GM10266 (cell line): ENCODE measurements around the gene DHX8.

Experiments
- DNase-seq: peaks from one replicate; pipeline ENCODE4 v3.0.0; 2012; ENCODE audit errors: extremely low spot score
- TF ChIP-seq, protein P1 (sequence below): IDR thresholded peaks from 2 replicates; pipeline ENCODE4 v1.5.1; 2012; ENCODE audit warnings: mild to moderate bottlenecking, low read depth; ENCODE audit not compliant: control insufficient read depth, insufficient read depth; ENCODE audit errors: missing control alignments

Gene DHX8

DNA sequence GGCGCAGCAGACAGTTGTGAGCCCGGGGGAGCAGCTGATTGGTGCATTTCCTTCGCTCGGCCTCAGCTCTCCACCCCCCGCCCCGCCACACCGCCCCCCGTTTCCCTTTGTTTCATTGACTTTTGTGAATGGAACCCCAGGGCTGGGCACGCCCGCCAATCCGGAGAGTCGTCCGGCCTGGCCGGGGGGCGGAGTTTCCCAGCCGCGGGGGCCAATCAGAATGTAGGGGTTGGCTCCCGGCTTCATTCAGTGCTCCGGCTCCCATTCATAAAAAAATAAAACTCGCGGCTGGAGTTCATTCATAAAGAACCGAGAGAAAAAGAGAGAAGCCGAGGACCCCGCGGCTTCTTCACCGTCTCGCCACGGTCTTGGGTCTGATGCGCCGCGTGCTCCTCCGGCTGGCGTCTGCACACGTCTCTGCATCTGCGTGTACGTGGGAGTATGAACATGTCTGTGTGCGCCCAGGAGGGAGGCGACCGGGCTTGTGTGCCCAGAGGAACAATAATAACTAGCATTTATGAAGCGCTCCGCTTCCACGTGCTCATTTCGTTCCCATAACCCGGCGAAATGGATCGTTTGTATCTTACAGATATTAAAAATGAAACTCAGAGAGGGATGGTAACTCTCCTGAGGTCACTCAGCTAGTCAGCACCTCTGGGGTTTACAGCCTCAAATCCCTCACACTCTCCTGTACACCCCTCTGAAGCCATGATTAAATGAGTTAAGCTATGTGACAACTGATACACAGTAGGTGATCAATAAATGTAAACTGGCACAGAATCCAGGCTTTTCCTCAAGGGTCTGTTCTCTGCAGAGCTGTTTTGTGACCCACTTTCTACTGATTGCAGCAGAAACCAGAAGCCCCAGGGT lies 62.8 kb downstream of the DHX8 start, which contains the start of gene ETV4:
Gene ETV4, minus strand, starts transcription at position 22 of the 870 bp plus-strand sequence. CDS start 723 bp downstream, outside the sequence.
- DNase-seq = peak; percentile 97
- TF ChIP-seq, protein P1, sequence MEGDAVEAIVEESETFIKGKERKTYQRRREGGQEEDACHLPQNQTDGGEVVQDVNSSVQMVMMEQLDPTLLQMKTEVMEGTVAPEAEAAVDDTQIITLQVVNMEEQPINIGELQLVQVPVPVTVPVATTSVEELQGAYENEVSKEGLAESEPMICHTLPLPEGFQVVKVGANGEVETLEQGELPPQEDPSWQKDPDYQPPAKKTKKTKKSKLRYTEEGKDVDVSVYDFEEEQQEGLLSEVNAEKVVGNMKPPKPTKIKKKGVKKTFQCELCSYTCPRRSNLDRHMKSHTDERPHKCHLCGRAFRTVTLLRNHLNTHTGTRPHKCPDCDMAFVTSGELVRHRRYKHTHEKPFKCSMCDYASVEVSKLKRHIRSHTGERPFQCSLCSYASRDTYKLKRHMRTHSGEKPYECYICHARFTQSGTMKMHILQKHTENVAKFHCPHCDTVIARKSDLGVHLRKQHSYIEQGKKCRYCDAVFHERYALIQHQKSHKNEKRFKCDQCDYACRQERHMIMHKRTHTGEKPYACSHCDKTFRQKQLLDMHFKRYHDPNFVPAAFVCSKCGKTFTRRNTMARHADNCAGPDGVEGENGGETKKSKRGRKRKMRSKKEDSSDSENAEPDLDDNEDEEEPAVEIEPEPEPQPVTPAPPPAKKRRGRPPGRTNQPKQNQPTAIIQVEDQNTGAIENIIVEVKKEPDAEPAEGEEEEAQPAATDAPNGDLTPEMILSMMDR = no peak

DNA sequence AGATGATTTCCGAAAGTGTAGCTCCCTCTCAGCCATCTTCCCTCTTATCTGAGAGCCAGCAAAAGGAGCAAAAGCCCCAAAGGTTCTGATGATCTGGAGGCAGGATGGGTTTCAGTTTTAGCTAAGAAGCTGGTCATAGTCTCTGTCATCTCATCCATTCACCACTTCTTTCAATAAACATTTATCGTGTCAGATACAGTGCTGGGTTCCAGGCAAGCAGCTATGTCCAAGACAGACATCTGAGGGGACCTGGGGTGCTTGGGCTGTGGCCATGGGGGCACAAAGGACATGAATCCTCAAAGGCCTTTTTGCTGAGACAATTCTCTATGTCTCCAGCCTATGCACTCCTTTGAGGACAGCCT lies 63.4 kb downstream of the DHX8 start:
- no peak for DNase-seq
- TF ChIP-seq, protein P1 = no peak

GRCh38 chr17:43547659-43548256 lies 64.0 kb downstream of the DHX8 start:
- TF ChIP-seq, protein P1 = no peak
- DNase-seq = no peak

DNA sequence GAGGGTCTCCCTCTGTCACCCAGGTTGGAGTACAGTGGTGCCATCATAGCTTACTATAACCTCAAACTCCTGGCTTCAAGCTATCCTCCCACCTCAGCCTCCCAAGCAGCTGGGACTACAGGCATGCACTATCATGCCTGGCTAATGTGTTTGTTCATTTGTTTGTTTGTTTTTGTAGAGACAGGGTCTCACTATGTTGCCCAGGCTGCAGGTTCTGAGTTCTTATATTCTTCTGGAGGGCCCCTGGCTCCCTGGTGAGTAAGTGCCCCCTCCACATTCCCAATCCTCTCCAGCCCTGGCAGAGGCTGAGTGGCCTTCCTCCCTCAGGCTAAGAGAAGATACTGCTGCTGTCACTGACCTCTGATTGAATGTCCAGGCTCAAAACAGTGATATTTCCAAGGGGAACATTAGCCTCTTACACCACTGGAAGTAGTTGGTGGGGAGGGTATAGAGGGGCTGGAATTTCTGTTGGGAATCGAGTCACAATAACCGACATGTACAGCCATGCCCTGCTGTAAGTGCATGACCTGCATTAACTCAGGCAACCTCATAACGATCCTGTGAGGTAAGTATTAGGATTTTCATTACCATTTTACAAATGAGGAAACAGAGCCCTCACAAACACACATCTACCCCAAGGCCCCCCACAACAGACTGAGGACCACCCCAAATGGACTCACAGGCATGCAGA lies 65.1 kb downstream of the DHX8 start:
- DNase-seq = no peak
- TF ChIP-seq, protein P1 = no peak

DNA sequence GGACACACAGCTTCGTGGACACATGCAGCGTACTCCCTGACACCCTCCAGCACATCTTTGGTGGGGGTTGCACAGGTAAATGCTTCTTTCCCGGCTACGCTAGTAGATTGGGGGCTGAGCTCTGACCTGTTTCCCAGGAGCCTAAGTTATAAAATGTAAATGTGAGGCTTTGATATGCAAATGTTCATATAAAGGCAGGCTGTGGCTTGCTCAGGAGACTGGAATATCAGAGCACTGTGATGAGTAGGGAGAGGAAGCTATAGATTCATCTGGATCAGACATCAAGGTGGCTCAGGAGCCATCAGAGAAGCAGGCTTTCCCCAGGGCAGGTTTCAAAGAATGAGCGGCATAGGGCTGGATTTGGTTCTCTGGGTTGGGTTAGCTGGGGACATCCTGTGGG lies 65.7 kb downstream of the DHX8 start:
- TF ChIP-seq, protein P1 = no peak
- DNase-seq = no peak

- TF ChIP-seq, protein P1 = no peak
- no peak for DNase-seq
Observed at GRCh38 chr17:43550754-43551153, 67.0 kb downstream of the DHX8 start.
